Body of pancreas (tissue), 4 donors: ENCODE measurements around the gene ATP10A.

ENCODE experiments used
- CTCF ChIP-seq, 7 experiments: fragments of 450-650 bp in 4 of 7; fragments of 200-600 bp in 3 of 7; sonication (generic) in 3 of 7; IDR thresholded peaks; one replicate each; pipeline ENCODE4 v1.5.1; 2016 to 2019; ENCODE audit warnings: antibody characterized with exemption in 7 of 7
- POLR2A ChIP-seq, 3 donors: fragments of 450-650 bp; IDR thresholded peaks; one replicate each; pipeline ENCODE4 v1.6.1; 2016; ENCODE audit warnings: antibody characterized with exemption in 3 of 3, mild to moderate bottlenecking in 2 of 3

- TF ChIP-seq POLR2A (IDR thresholded peaks at IDR 0.05) (no peak), CTCF (IDR thresholded peaks at IDR 0.05) (no peak)
Measured at GRCh38 chr15:25665913-25666312, 197.2 kb downstream of the ATP10A start.
